OCI-LY7 (cell line): ENCODE measurements around the gene EPB41L4B. TPM values are rescaled to one million over a fixed set of nuclear protein-coding genes. Genes with fewer than 3 reads are reported as not detected.
A peak's percentile ranks its signal among the peaks of the same experiment; 100 is the strongest.

Experiments
- BruUV-seq: library from RNA; stranded (reverse); fragments of 400-500 nt; replicated peaks from 2 replicates; lab custom pipeline; 2021; lab: Mats Ljungman, UMichigan
- CTCF ChIA-PET: fragments of 300-600 bp; sonication (Branson Sonifier 250); formaldehyde crosslinking; loops from one replicate; lab custom pipeline; 2022; ENCODE audit warnings: antibody characterized with exemption; ENCODE audit not compliant: unreplicated experiment; lab: Charles Lee
- POLR2A ChIA-PET: fragments of 300-600 bp; sonication (Branson Sonifier 250); formaldehyde crosslinking; loops from one replicate; lab custom pipeline; 2022; ENCODE audit warnings: antibody characterized with exemption; lab: Charles Lee
- DNase-seq: peaks from one replicate; pipeline ENCODE4 v3.0.0-alpha.2; 2015; ENCODE audit warnings: low spot score
- H2AFZ ChIP-seq: fragments of 200-600 bp; sonication (generic), shearing (Covaris generic); 2 replicates; pipeline ENCODE4 v1.6.1; 2014; ENCODE audit warnings: mild to moderate bottlenecking, antibody characterized with exemption, low read length, moderate library complexity
- H3K27ac ChIP-seq: fragments of 200-600 bp; sonication (generic); 2 replicates; pipeline ENCODE4 v1.5.1; 2014; ENCODE audit warnings: mixed run types, low read depth, mild to moderate bottlenecking, moderate library complexity, low read length, inconsistent platforms; ENCODE audit not compliant: poor library complexity, severe bottlenecking
- H3K36me3 ChIP-seq: fragments of 200-600 bp; sonication (generic); 2 replicates; pipeline ENCODE4 v1.6.1; 2014; ENCODE audit warnings: mild to moderate bottlenecking, antibody characterized with exemption, low read length, moderate library complexity, mixed read lengths; ENCODE audit not compliant: insufficient read depth
- H3K4me1 ChIP-seq: fragments of 200-600 bp; sonication (generic); 2 replicates; pipeline ENCODE4 v1.5.1; 2014; ENCODE audit warnings: mild to moderate bottlenecking, low read length; ENCODE audit not compliant: insufficient read depth, poor library complexity, severe bottlenecking
- H3K4me2 ChIP-seq: fragments of 200-600 bp; sonication (generic); 2 replicates; pipeline ENCODE4 v1.6.1; 2014; ENCODE audit warnings: mild to moderate bottlenecking, low read length
- H3K4me3 ChIP-seq: fragments of 200-600 bp; sonication (generic); 2 replicates; pipeline ENCODE4 v1.5.1; 2014; ENCODE audit warnings: mild to moderate bottlenecking, low read depth, low read length; ENCODE audit not compliant: poor library complexity, severe bottlenecking
- H3K79me2 ChIP-seq: fragments of 200-600 bp; sonication (generic); 2 replicates; pipeline ENCODE4 v1.6.1; 2016; ENCODE audit warnings: low read depth, mild to moderate bottlenecking, low read length, moderate library complexity, mixed read lengths; ENCODE audit not compliant: insufficient read depth
- H3K9me2 ChIP-seq: fragments of 200-600 bp; sonication (generic); 2 replicates; pipeline ENCODE4 v1.6.1; 2016; ENCODE audit warnings: mild to moderate bottlenecking, low read length, mixed read lengths; ENCODE audit not compliant: insufficient read depth
- H3K9me3 ChIP-seq: fragments of 200-600 bp; sonication (generic); 2 replicates; pipeline ENCODE4 v1.6.1; 2014; ENCODE audit warnings: mild to moderate bottlenecking, mixed run types, low read length, mixed read lengths
- H4K20me1 ChIP-seq: fragments of 200-600 bp; sonication (generic); 2 replicates; pipeline ENCODE4 v1.6.1; 2014; ENCODE audit warnings: mild to moderate bottlenecking, antibody characterized with exemption, low read length, moderate library complexity, mixed read lengths; ENCODE audit not compliant: insufficient read depth
- EZH2phosphoT487 ChIP-seq: fragments of 200-600 bp; sonication (generic); IDR thresholded peaks from 2 replicates; pipeline ENCODE4 v1.6.1; 2018; ENCODE audit warnings: low read depth, borderline replicate concordance, mild to moderate bottlenecking, mixed run types, antibody characterized with exemption, low read length, moderate library complexity, mixed read lengths
- intact Hi-C: fragments of 100-400 bp; cut with micrococcal nuclease; formaldehyde crosslinking; loops from one replicate; pipeline ENCODE4 v1.10.0; 2022; ENCODE audit not compliant: unreplicated experiment
- total RNA-seq, 2 experiments: library from RNA; depleted of rRNA in 1 of 2; stranded (reverse); fragments of >200 nt in 1 of 2; shearing (Covaris generic) in 1 of 2; gene quantifications; 2 replicates each; pipeline ENCODE4 v1.2.3, GENCODE V29; 2014 to 2022
- TF ChIP-seq, protein P1 (sequence below): fragments of 200-600 bp; sonication (generic); conservative IDR thresholded peaks from 2 replicates; pipeline ENCODE4 v1.5.1; 2014; ENCODE audit warnings: mild to moderate bottlenecking, antibody characterized with exemption, low read length, moderate library complexity, mixed read lengths

EPB41L4B gene
- total RNA-seq, 2 experiments from 2014 or later = 0.29 TPM; not detected in 1

DNA sequence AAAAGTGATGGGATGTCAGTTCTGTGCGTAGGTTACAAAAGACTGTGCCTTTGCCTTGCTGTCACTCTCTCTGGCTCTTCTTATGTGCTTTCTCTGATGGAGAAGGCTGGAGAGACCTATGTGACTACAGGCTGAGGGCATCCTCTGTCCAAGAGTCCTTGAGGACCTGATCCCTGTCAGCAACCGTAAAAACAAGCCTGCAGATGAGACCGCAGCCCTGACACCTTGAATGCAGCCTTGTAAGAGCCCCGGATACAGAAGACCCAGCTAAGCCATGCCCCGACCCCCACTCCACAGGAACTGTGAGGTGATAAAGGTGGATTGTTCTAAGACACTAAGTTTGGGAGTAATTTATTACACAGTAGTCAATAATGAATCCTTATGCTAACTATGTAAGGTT, 121.2 kb downstream of the EPB41L4B start:
- H3K9me2 ChIP-seq = no peaks in the 10 kb centered on the region
- H4K20me1 ChIP-seq = no peaks in the 10 kb centered on the region
- H3K9me3 ChIP-seq = no peaks in the 10 kb centered on the region
- H3K79me2 ChIP-seq = no peaks in the 10 kb centered on the region
- ChIA-PET CTCF (no interaction called here), POLR2A (no interaction called here)
- no peak for DNase-seq
- no peak overlapping the region for H2AFZ ChIP-seq
- no peak overlapping the region for H3K4me2 ChIP-seq
- H3K36me3 ChIP-seq = no peaks in the 10 kb centered on the region
- intact Hi-C loops = no loop called here
- H3K4me3 ChIP-seq = no peak overlapping the region
- H3K27ac ChIP-seq = no peak overlapping the region
- H3K4me1 ChIP-seq = no peaks in the 10 kb centered on the region
- no peak for TF ChIP-seq EZH2phosphoT487
- TF ChIP-seq, protein P1, sequence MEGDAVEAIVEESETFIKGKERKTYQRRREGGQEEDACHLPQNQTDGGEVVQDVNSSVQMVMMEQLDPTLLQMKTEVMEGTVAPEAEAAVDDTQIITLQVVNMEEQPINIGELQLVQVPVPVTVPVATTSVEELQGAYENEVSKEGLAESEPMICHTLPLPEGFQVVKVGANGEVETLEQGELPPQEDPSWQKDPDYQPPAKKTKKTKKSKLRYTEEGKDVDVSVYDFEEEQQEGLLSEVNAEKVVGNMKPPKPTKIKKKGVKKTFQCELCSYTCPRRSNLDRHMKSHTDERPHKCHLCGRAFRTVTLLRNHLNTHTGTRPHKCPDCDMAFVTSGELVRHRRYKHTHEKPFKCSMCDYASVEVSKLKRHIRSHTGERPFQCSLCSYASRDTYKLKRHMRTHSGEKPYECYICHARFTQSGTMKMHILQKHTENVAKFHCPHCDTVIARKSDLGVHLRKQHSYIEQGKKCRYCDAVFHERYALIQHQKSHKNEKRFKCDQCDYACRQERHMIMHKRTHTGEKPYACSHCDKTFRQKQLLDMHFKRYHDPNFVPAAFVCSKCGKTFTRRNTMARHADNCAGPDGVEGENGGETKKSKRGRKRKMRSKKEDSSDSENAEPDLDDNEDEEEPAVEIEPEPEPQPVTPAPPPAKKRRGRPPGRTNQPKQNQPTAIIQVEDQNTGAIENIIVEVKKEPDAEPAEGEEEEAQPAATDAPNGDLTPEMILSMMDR = no peak
- BruUV-seq = no TSS peak

DNA sequence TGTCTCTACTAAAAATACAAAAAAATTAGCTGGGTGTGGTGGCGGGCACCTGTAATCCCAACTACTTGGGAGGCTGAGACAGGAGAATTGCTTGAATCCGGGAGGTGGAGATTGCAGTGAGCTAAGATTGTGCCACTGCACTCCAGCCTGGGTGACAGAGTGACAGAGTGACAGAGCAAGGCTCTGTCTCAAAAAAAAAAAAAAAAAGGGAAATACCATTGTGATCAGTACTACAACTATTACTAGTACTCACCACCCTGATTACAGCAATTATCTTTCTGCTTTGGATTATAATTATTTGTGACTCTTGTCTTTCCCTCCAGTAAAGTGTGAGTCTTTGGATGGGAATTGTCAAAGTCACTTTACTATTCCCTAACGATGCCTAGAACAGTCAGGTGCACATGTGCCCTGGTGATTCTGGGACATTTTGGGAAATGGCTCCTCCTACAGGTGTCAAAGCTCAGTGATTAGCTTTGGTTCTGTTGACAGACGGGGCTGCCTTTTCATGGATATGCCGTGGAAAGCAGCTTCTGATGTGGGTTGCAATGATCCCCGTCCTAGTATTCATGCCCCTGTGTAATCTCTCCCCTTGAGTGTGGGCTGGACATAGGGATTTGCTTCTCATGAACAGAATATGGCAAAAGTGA, 122.0 kb downstream of the EPB41L4B start:
- Histone ChIP-seq H3K9me2 (no peaks in the 10 kb centered on the region), H3K36me3 (no peaks in the 10 kb centered on the region), H3K4me2 (no peak overlapping the region), H3K9me3 (no peaks in the 10 kb centered on the region), H4K20me1 (no peaks in the 10 kb centered on the region), H3K4me1 (no peaks in the 10 kb centered on the region), H3K79me2 (no peaks in the 10 kb centered on the region), H2AFZ (no peak overlapping the region), H3K4me3 (no peak overlapping the region), H3K27ac (no peak overlapping the region)
- ChIA-PET CTCF (no interaction called here), POLR2A (interaction anchor here (0.7 to 0.8 kb wide), 2 partner anchors 19 to 470 kb away, joined by 3 read pairs; no protein-coding TSS in a partner anchor)
- no peak for TF ChIP-seq EZH2phosphoT487
- TF ChIP-seq, protein P1 = peak; percentile 56
- intact Hi-C loops = no loop called here
- peak; percentile 6 for DNase-seq
- no TSS peak for BruUV-seq

DNA sequence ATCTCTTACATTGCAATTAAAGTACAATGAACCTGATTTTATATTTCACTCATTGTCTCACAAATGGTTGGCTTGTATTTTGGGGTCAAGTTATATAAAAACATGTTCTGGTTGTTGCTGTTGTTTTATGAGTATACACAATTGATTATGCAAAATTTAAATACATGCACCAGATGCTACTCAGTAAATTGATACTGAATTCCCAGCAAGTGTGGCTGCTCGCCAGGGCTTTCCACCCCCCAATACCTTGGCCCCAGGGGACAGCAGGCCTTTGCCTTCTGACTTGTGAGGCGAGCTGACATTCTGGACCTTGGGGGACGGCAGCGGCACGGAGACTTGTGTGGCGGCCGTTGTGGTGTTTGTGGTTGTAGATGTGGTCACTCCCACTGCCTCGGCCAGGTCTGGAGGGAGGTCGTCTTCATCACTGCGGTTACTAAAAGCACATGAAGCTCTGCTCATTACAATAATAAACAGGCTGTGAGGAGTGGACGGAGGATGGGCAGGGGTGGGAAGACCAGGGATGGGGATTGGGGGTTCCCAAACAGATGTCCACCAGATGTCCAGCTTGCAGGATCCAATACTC, 126.8 kb downstream of the EPB41L4B start:
- no peak for TF ChIP-seq EZH2phosphoT487
- TF ChIP-seq, protein P1 = no peak
- Histone ChIP-seq H3K36me3 (no peaks in the 10 kb centered on the region), H3K4me1 (no peaks in the 10 kb centered on the region), H3K9me3 (no peaks in the 10 kb centered on the region), H2AFZ (no peak overlapping the region), H3K27ac (no peak overlapping the region), H4K20me1 (no peaks in the 10 kb centered on the region), H3K9me2 (no peaks in the 10 kb centered on the region), H3K4me2 (no peak overlapping the region), H3K79me2 (no peaks in the 10 kb centered on the region), H3K4me3 (no peak overlapping the region)
- no peak for DNase-seq
- ChIA-PET POLR2A (interaction anchor here (0.6 kb wide), 1 partner anchor 198 kb away, joined by 3 read pairs; no protein-coding TSS in a partner anchor), CTCF (no interaction called here)
- intact Hi-C loops = no loop called here
- no TSS peak for BruUV-seq
